H1 (cell line): Measurements from ENCODE around the gene TAF6. TPM values are rescaled to one million over a fixed set of nuclear protein-coding genes. Genes with fewer than 3 reads are reported as not detected.
A peak's percentile ranks its signal among the peaks of the same experiment; 100 is the strongest.

Experiments
- CTCF ChIA-PET: fragments of 300-600 bp; sonication (Branson Sonifier 250); formaldehyde crosslinking; loops from one replicate; lab custom pipeline; 2021; ENCODE audit not compliant: partially characterized antibody; lab: Charles Lee
- POLR2A ChIA-PET: fragments of 300-600 bp; sonication (Branson Sonifier 250); formaldehyde crosslinking; loops from one replicate; lab custom pipeline; 2021; ENCODE audit warnings: inconsistent platforms; ENCODE audit not compliant: partially characterized antibody; lab: Charles Lee
- DNase-seq, 2 experiments: peaks; one replicate each; pipeline versions ENCODE4 v3.0.0 to v3.0.0-alpha.2; 2010 to 2022; ENCODE audit warnings: low spot score in 2 of 2, low read depth in 1 of 2, mixed read lengths in 1 of 2
- FAIRE-seq: peaks from 2 replicates; lab custom pipeline; 2011; peaks lifted over from hg19 to GRCh38; lab: Jason Lieb, UNC
- H2AFZ ChIP-seq: 2 replicates; pipeline ENCODE4 v1.8.1; 2012; ENCODE audit warnings: low read length, inconsistent platforms
- H2AK5ac ChIP-seq: 2 replicates; pipeline ENCODE4 v1.6.1; 2013; ENCODE audit warnings: low read depth, low read length
- H2BK120ac ChIP-seq: replicated peaks from 2 replicates; pipeline ENCODE3; 2013; ENCODE audit warnings: low read depth, low read length, inconsistent platforms
- H2BK12ac ChIP-seq: 2 replicates; pipeline ENCODE4 v1.6.1; 2013; ENCODE audit warnings: low read depth, low read length
- H2BK15ac ChIP-seq: 2 replicates; pipeline ENCODE4 v1.6.1; 2013; ENCODE audit warnings: low read length
- H2BK20ac ChIP-seq: 2 replicates; pipeline ENCODE4 v1.6.1; 2013; ENCODE audit warnings: low read length
- H2BK5ac ChIP-seq: 2 replicates; pipeline ENCODE4 v1.6.1; 2013; ENCODE audit warnings: low read depth, low read length
- H3K14ac ChIP-seq: 2 replicates; pipeline ENCODE4 v1.6.1; 2013; ENCODE audit warnings: inconsistent platforms; ENCODE audit not compliant: insufficient read length
- H3K18ac ChIP-seq: 2 replicates; pipeline ENCODE4 v1.6.1; 2013; ENCODE audit warnings: low read length; ENCODE audit errors: extremely low read depth
- H3K23ac ChIP-seq: 2 replicates; pipeline ENCODE4 v1.6.1; 2013; ENCODE audit warnings: inconsistent platforms; ENCODE audit not compliant: insufficient read length
- H3K23me2 ChIP-seq: 2 replicates; pipeline ENCODE4 v1.6.1; 2013; ENCODE audit warnings: low read depth, low read length
- H3K27ac ChIP-seq: 2 replicates; pipeline ENCODE4 v1.6.1; 2011; ENCODE audit warnings: low read depth, low read length, inconsistent platforms
- H3K27me3 ChIP-seq, 4 experiments: replicated peaks in 1 of 4; 1 replicate in 1 of 4; 2 replicates in 3 of 4; pipeline versions ENCODE4 v1.6.1 to v1.8.1; 2011 to 2013; ENCODE audit warnings: low read length in 3 of 4, mild to moderate bottlenecking in 3 of 4, inconsistent platforms in 2 of 4, mixed read lengths in 2 of 4, moderate library complexity in 1 of 4; ENCODE audit not compliant: control insufficient read depth in 3 of 4, insufficient read depth in 3 of 4; ENCODE audit errors: extremely low read depth in 1 of 4
- H3K36me3 ChIP-seq, 4 experiments: 2 replicates each; pipeline versions ENCODE4 v1.6.1 to v1.8.1; 2011 to 2013; ENCODE audit warnings: mild to moderate bottlenecking in 4 of 4, low read length in 3 of 4, moderate library complexity in 2 of 4, control low read depth in 1 of 4, inconsistent platforms in 1 of 4; ENCODE audit not compliant: insufficient read depth in 4 of 4, control insufficient read depth in 2 of 4
- H3K4ac ChIP-seq: replicated peaks from 2 replicates; pipeline ENCODE3; 2013; ENCODE audit warnings: low read length, low read depth, mixed read lengths, inconsistent platforms; ENCODE audit not compliant: insufficient read length
- H3K4me1 ChIP-seq, 4 experiments: replicated peaks in 1 of 4; 1 replicate in 1 of 4; 2 replicates in 3 of 4; pipeline versions ENCODE4 v1.6.1 to v1.8.1; 2011 to 2013; ENCODE audit warnings: low read length in 3 of 4, inconsistent platforms in 2 of 4, mixed read lengths in 1 of 4; ENCODE audit not compliant: insufficient read depth in 4 of 4, control insufficient read depth in 3 of 4
- H3K4me2 ChIP-seq, 2 experiments: 2 replicates each; pipeline versions ENCODE4 v1.6.1 to v1.8.1; 2011 to 2013; ENCODE audit warnings: low read depth in 2 of 2, low read length in 2 of 2, control low read depth in 1 of 2, inconsistent platforms in 1 of 2, mild to moderate bottlenecking in 1 of 2; ENCODE audit not compliant: insufficient read depth in 1 of 2
- H3K4me3 ChIP-seq, 4 experiments: fragments of 200-600, 300-600 bp in 1 of 4; sonication (generic), shearing (Covaris generic), sonication (Bioruptor Twin) in 1 of 4; 2 replicates each; pipeline versions ENCODE4 v1.5.1 to v1.8.1; 2011 to 2016; ENCODE audit warnings: low read length in 4 of 4, low read depth in 3 of 4, control low read depth in 2 of 4, inconsistent platforms in 2 of 4, mild to moderate bottlenecking in 2 of 4, mixed read lengths in 1 of 4, moderate library complexity in 1 of 4; ENCODE audit not compliant: insufficient read depth in 2 of 4; ENCODE audit errors: extremely low read depth in 1 of 4
- H3K56ac ChIP-seq: replicated peaks from 2 replicates; pipeline ENCODE3; 2013; ENCODE audit warnings: low read depth, mild to moderate bottlenecking, mixed read lengths, low read length, inconsistent platforms; ENCODE audit not compliant: insufficient read length
- H3K79me1 ChIP-seq: 2 replicates; pipeline ENCODE4 v1.6.1; 2013; ENCODE audit warnings: low read depth, low read length, control low read depth
- H3K79me2 ChIP-seq, 2 experiments: 2 replicates each; pipeline versions ENCODE4 v1.6.1 to v1.8.1; 2012 to 2013; ENCODE audit warnings: low read length in 2 of 2, mild to moderate bottlenecking in 2 of 2, inconsistent platforms in 1 of 2; ENCODE audit not compliant: insufficient read depth in 2 of 2, control insufficient read depth in 1 of 2
- H3K9ac ChIP-seq, 4 experiments: replicated peaks in 1 of 4; 1 replicate in 1 of 4; 2 replicates in 3 of 4; pipeline versions ENCODE4 v1.6.1 to v1.8.1; 2011 to 2013; ENCODE audit warnings: low read depth in 3 of 4, low read length in 3 of 4, control low read depth in 2 of 4, mild to moderate bottlenecking in 2 of 4, moderate library complexity in 2 of 4, inconsistent platforms in 1 of 4; ENCODE audit errors: extremely low read depth in 1 of 4
- H3K9me3 ChIP-seq, 2 experiments: 2 replicates each; pipeline versions ENCODE4 v1.6.1 to v1.8.1; 2012 to 2013; ENCODE audit warnings: mild to moderate bottlenecking in 2 of 2, moderate library complexity in 2 of 2, control low read depth in 1 of 2, inconsistent platforms in 1 of 2, low read depth in 1 of 2, low read length in 1 of 2, mixed read lengths in 1 of 2; ENCODE audit not compliant: insufficient read depth in 2 of 2
- H4K20me1 ChIP-seq, 2 experiments: replicated peaks in 1 of 2; 2 replicates each; pipeline versions ENCODE3 to v1.8.1; 2011 to 2013; ENCODE audit warnings: inconsistent platforms in 2 of 2, low read length in 2 of 2, mild to moderate bottlenecking in 1 of 2; ENCODE audit not compliant: insufficient read depth in 2 of 2, control insufficient read depth in 1 of 2
- H4K5ac ChIP-seq: 2 replicates; pipeline ENCODE4 v1.6.1; 2013; ENCODE audit warnings: low read length, low read depth, mixed read lengths, inconsistent platforms; ENCODE audit not compliant: insufficient read length
- H4K8ac ChIP-seq: 2 replicates; pipeline ENCODE4 v1.8.0; 2013; ENCODE audit warnings: mild to moderate bottlenecking, moderate library complexity, low read length, inconsistent platforms; ENCODE audit not compliant: insufficient read depth; ENCODE audit errors: extremely low read depth
- H4K91ac ChIP-seq: replicated peaks from 2 replicates; pipeline ENCODE3; 2013; ENCODE audit warnings: low read length, mixed read lengths, inconsistent platforms; ENCODE audit not compliant: insufficient read length
- BRCA1 ChIP-seq: IDR thresholded peaks from 2 replicates; pipeline ENCODE4 v1.6.1; 2012; ENCODE audit warnings: low read depth, low read length, improper control_type of control experiment
- POLR2AphosphoS5 ChIP-seq: IDR thresholded peaks from 2 replicates; pipeline ENCODE4 v1.6.1; 2011; ENCODE audit warnings: low read depth, low read length
- WGBS, 2 experiments: shearing (Covaris generic) in 1 of 2; methylation state at CpG; one replicate each; pipeline versions ENCODE4 v1.1.6 to v1.1.7; 2013 to 2015; ENCODE audit warnings: low lambda C conversion rate in 2 of 2, mixed read lengths in 2 of 2, inconsistent platforms in 1 of 2, low coverage in 1 of 2, missing lambda C conversion rate in 1 of 2; ENCODE audit not compliant: insufficient replicate concordance in 2 of 2, insufficient coverage in 1 of 2, insufficient read length in 1 of 2; ENCODE audit errors: extremely low coverage in 1 of 2, missing lambda C conversion rate in 1 of 2; 5-methylcytosine and 5-hydroxymethylcytosine counted together
- polyA plus RNA-seq, 7 experiments: library from polyadenylated mRNA; depleted of rRNA in 3 of 7; stranded (reverse) in 5 of 7; unstranded in 2 of 7; fragments of >200 nt in 5 of 7; fragments of 200-250 nt in 2 of 7; gene quantifications; 1 replicate in 5 of 7; 2 replicates in 1 of 7; 4 replicates in 1 of 7; pipeline versions ENCODE4 v1.2.1 to v1.2.3, GENCODE V29; 2011 to 2013; ENCODE audit warnings: missing spikeins in 2 of 7, mixed read lengths in 2 of 7
- total RNA-seq: library from RNA; stranded (reverse); fragmentation: NEBNext Ultra II Directional; extraction: Animal tissue kit (Norgen Biotek cat#: 25700); gene quantifications from 2 replicates; pipeline ENCODE4 v1.2.1, GENCODE V29; 2021

The TAF6 gene
- total and polyA plus RNA-seq, 2 of the 8 experiments (the other 6 are each of a cell fraction or from before 2014, with no cell fraction given), result 66.7 to 101 TPM

- H3K4ac ChIP-seq, result no peak overlapping the region
- H3K23ac ChIP-seq, result no peak overlapping the region
- FAIRE-seq (no peak), DNase-seq (no peak)
- H3K9me3 ChIP-seq, result no peaks in the 10 kb centered on the region
- no peak overlapping the region for H3K18ac ChIP-seq
- TF ChIP-seq BRCA1 (no peak), POLR2AphosphoS5 (peak; percentile 7; the same call in 1 of the 2 replicates)
- H3K56ac ChIP-seq, result no peak overlapping the region
- no peak overlapping the region; a peak in 1 of 7 replicates for H3K9ac ChIP-seq
- H2BK20ac ChIP-seq, result no peak overlapping the region
- no peak overlapping the region for H2BK120ac ChIP-seq
- H4K5ac ChIP-seq, result no peak overlapping the region
- ChIA-PET CTCF (interaction anchor here (0.8 to 2.4 kb wide), 2 partner anchors 8 to 39 kb away, joined by 3 to 5 read pairs; no protein-coding TSS in a partner anchor), POLR2A (interaction anchor here (0.7 to 19.5 kb wide), 13 partner anchors 6 to 78 kb away, joined by 3 to 722 read pairs (median 4); partner anchors contain the start of genes AP4M1, COPS6, GAL3ST4 and MBLAC1)
- H3K4me2 ChIP-seq, result no peak overlapping the region
- 0 out of 2 replicates have a peak overlapping the region, but pooled peaks have one; percentile 18 for H3K27ac ChIP-seq
- peaks cover 20 to 27% of the 10 kb centered on the region in 2 experiments for H4K20me1 ChIP-seq
- peak overlapping the region; percentile 62 for H4K8ac ChIP-seq
- H3K4me1 ChIP-seq, result no peaks in the 10 kb centered on the region; a peak in 1 of 7 replicates
- H3K79me1 ChIP-seq, result peaks cover 7% of the 10 kb centered on the region
- H3K4me3 ChIP-seq, result no peak overlapping the region
- H2BK15ac ChIP-seq, result no peak overlapping the region
- H2BK5ac ChIP-seq, result no peak overlapping the region
- H2AK5ac ChIP-seq, result no peak overlapping the region
- no peak overlapping the region for H3K14ac ChIP-seq
- peaks cover 44 to 55% (median 51%) of the 10 kb centered on the region in 4 experiments for H3K36me3 ChIP-seq
- no peak overlapping the region for H2AFZ ChIP-seq
- no peaks in the 10 kb centered on the region for H3K27me3 ChIP-seq
- H4K91ac ChIP-seq, result no peak overlapping the region
- no peak overlapping the region for H2BK12ac ChIP-seq
- 90% methylated on average over 14 of the region's 14 CpGs; no CpG with 5 or more reads in 1 of the 2 experiments for WGBS, 2 experiments
- peaks cover 4% of the 10 kb centered on the region; the same call in 1 of the 2 replicates for H3K23me2 ChIP-seq
- H3K79me2 ChIP-seq, result peaks cover 0 to 9% of the 10 kb centered on the region in 2 experiments; a peak in 1 of 4 replicates
Observed at GRCh38 chr7:100090527-100091410, 28.4 kb downstream of the TAF6 start.
